ENCODE measurements around the gene ZNF433.
"Not testable (repeated sequence)": the region's sequence is repeated elsewhere in the genome, so short reads cannot be mapped to it uniquely, and the experiment has no call there.

GRCh38 chr19:11991921-11992320, 43.6 kb downstream of the ZNF433 start:
- not testable (repeated sequence) for TF ChIP-seq YY1 (IDR thresholded peaks at IDR 0.05; ENCODE audit: insufficient read depth, insufficient read length); SUZ12 (IDR thresholded peaks at IDR 0.05; ENCODE audit: extremely low read depth, insufficient read depth, insufficient read length); ZNF274 (IDR thresholded peaks at IDR 0.05; ENCODE audit: low read depth, low read length)
